PC-3 (cell line): Measurements from ENCODE around the gene SLC1A3.

Experiments
- EZH2 ChIP-seq: fragments of 300-600 bp; sonication (generic); IDR thresholded peaks from one replicate; pipeline ENCODE4 v1.6.1; 2017; ENCODE audit warnings: antibody characterized with exemption, mild to moderate bottlenecking, low read length; ENCODE audit not compliant: unreplicated experiment
- EZH2phosphoT487 ChIP-seq: fragments of 300-600 bp; sonication (generic); IDR thresholded peaks from 2 replicates; pipeline ENCODE4 v1.6.1; 2018; ENCODE audit warnings: mild to moderate bottlenecking, antibody characterized with exemption, low read length, borderline replicate concordance
- TF ChIP-seq, protein P1 (sequence below): fragments of 300-600 bp; sonication (generic); conservative IDR thresholded peaks from 2 replicates; pipeline ENCODE4 v1.5.1; 2017; ENCODE audit warnings: antibody characterized with exemption, low read depth, mild to moderate bottlenecking, low read length

DNA sequence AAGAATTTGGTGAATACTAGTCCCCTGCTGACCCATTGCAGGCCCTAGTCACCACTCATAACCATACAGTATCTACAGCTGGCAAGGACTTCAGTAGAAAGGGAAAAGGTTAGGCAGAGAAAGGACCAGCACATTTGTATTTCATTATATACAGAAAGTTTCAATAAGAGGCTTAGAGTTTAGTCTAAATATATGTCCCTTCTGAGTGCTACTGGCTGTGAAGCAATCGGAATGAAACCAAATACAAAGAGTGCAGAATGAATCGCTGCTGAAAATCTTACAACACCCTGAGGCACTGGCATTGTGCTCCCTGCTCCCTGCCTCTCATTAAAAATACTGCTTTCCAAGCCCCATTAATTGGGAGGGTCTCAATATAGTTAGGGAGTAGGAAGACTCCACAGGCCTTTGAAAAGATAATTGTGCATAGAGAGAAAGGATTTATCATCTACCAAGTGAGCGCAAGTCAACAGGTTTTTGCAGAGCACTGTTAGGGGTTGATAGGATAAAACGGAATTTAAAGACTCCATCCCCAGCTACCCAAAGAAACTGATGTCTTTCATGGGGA is 110.8 kb downstream of the SLC1A3 start:
- TF ChIP-seq, protein P1, sequence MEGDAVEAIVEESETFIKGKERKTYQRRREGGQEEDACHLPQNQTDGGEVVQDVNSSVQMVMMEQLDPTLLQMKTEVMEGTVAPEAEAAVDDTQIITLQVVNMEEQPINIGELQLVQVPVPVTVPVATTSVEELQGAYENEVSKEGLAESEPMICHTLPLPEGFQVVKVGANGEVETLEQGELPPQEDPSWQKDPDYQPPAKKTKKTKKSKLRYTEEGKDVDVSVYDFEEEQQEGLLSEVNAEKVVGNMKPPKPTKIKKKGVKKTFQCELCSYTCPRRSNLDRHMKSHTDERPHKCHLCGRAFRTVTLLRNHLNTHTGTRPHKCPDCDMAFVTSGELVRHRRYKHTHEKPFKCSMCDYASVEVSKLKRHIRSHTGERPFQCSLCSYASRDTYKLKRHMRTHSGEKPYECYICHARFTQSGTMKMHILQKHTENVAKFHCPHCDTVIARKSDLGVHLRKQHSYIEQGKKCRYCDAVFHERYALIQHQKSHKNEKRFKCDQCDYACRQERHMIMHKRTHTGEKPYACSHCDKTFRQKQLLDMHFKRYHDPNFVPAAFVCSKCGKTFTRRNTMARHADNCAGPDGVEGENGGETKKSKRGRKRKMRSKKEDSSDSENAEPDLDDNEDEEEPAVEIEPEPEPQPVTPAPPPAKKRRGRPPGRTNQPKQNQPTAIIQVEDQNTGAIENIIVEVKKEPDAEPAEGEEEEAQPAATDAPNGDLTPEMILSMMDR, result no peak
- TF ChIP-seq EZH2, result no peak
- TF ChIP-seq EZH2phosphoT487, result no peak
